Ecto neural progenitor cell (in vitro differentiated cells): Measurements from ENCODE around the gene MRFAP1.

ENCODE experiments used
- DNase-seq: peaks from one replicate; pipeline ENCODE4 v3.0.0-alpha.2; 2018; ENCODE audit warnings: low spot score

The MRFAP1 gene

DNA sequence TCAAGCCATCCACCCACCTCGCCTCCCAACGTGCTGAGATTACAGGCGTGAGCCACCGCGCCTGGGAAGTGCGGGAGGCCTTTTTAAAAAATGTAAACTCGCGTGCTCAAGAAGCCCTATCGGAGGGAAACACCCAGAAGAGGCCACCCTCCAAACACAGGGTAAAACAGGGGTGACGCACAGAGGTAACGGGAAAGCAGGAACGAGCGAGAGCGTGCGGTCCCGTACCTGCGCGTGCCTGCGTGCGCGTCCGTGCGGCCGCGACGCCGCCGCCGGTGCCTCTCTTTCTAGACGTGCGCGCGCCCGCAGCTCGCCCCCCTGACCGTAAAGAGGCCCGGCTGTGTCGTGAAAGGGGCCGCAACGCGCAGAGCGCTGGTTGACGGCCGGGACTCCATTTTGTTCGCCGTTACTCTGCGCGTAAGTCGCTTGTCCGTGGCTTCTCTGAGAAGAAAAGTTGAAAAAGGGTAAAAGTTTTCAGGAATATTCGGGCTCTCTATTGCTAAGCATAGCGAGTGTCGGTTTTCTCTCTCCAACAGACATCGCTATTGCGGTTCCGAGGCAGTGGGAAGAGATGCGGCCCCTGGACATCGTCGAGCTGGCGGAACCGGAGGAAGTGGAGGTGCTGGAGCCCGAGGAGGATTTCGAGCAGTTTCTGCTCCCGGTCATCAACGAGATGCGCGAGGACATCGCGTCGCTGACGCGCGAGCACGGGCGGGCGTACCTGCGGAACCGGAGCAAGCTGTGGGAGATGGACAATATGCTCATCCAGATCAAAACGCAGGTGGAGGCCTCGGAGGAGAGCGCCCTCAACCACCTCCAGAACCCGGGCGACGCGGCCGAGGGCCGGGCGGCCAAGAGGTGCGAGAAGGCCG is at the start of gene MRFAP1:
Gene MRFAP1, plus strand, starts transcription at position 394 of the 872 bp plus-strand sequence. Its CDS starts 178 bp downstream, at position 572.
- peak; percentile 94 for DNase-seq

GRCh38 chr4:6591313-6591712 is 49.2 kb upstream of the MRFAP1 start:
- no peak for DNase-seq

DNA sequence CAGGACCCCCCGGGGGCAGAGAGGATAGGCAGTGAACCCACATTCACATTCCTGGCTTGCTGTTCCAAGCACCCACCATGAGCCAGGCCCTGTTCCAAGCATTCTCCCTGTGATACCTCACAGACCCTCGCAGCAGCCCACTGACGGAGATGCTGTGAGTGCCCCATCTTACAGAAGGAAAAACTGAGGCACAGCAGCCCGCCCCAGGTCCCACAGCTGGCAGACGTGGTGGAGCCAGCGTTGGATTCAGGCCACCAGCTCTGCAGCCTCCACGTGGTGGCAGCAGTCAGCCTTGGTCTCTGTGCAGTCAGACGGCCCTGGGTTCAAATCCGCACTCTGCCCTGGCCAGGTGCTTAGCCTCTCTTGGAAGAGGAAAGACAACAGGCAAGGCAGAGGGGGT is 48.7 kb upstream of the MRFAP1 start:
- DNase-seq = no peak

DNA sequence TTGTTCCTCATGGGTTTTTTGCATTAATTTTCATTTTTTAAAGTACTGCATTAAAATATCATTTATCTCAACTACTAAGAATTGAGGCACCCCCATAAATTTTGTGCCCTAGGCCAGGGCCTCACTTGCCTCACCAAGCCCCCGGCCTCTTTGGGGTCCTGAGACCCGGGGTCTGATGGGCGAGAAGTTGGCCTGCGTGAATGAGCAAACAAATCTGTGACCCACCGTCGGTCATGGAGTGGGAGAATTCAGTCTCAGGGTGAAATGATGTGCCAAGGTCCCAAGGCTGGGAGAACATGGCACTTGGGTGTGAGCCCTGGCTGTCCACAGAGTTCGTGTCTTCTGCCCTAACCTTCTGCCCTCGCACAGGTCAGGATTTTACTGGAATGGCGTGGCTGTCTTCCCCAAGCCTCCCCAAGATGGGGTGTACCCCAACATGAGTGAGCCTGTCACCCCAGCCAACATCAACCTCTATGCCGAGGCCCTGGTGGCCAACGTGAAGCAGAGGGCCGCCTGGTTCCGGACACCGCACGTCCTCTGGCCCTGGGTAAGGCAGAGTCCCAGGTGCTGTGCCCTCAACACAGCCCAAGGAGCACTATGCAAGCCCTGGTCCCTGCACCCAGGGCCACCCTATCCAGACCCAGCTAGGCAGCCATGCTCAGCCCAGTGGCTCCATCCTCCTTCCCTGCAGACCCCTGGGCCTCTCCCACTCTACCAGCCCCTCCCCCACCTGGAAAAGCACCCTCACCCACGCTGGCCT is 47.5 kb upstream of the MRFAP1 start:
- DNase-seq = no peak

GRCh38 chr4:6594341-6594740 is 46.1 kb upstream of the MRFAP1 start:
- DNase-seq = no peak

- no peak for DNase-seq
These were observed 45.6 kb upstream of the MRFAP1 start for GRCh38 chr4:6594826-6595355.

- no peak for DNase-seq
These were observed 44.5 kb upstream of the MRFAP1 start for GRCh38 chr4:6595897-6596537.

- DNase-seq = no peak
These were observed 43.5 kb upstream of the MRFAP1 start for GRCh38 chr4:6596948-6597347.

DNA sequence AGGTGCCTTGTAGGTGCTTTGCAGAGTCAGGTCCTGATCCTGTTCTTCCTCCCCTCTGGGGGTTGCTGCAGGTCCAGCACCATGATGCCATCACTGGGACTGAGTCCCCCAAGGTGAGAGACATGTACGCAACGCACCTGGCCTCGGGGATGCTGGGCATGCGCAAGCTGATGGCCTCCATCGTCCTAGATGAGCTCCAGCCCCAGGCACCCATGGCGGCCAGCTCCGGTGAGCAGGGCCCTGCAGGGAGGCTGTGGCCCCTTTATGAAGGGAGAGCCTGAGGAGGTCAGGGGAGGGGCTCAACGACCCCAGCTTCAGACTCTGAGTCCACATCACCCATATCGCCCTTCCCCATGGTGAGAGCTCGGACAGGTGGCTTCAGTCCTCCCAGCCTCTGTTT is 42.4 kb upstream of the MRFAP1 start:
- no peak for DNase-seq

GRCh38 chr4:6598641-6599040 is 41.8 kb upstream of the MRFAP1 start:
- DNase-seq = no peak

- DNase-seq = no peak
These were observed 38.7 kb upstream of the MRFAP1 start for GRCh38 chr4:6601661-6602250.

DNA sequence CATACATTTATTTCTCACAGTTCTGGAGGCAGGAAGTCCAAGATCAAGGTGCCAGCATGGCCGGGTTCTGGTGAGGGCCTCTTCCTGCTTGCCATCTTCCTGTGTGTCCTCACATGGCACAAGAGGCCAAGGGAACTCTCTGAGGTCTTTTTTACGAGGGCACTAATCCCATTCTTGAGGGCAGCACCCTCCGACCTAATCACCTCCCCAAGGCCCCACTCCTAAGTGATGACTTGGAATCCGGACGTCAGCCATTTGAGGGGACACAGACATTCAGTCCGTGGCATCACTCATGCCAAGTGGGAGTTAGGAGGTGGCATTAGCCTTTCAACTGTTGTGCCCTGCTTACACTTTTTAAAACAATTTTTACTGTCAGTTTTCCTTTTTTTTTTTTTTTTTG is 38.2 kb upstream of the MRFAP1 start:
- no peak for DNase-seq

DNA sequence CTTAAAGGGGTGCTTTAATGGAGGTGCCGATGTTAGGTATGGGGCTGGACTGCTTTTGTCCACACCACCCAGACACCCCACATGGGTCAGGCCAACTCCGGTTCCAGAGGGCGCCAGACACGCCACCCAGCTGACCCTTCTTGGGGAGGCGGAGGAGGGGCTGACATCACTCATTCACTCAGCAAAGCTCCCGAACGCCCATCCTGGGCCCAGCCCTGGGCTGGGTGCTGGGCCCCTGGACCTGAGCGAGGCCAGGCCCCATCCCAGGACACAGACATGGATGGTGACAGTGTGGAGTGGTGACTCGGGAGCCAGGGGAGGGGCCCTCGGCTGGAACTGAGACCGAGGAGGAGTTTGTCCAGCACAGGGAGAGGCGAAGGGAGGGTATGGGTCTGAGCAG is 37.4 kb upstream of the MRFAP1 start:
- DNase-seq = no peak

GRCh38 chr4:6605114-6605513 is 35.4 kb upstream of the MRFAP1 start:
- no peak for DNase-seq

GRCh38 chr4:6605605-6606004 is 34.9 kb upstream of the MRFAP1 start:
- DNase-seq = no peak

GRCh38 chr4:6606465-6607235 is 33.8 kb upstream of the MRFAP1 start:
- DNase-seq = no peak

DNA sequence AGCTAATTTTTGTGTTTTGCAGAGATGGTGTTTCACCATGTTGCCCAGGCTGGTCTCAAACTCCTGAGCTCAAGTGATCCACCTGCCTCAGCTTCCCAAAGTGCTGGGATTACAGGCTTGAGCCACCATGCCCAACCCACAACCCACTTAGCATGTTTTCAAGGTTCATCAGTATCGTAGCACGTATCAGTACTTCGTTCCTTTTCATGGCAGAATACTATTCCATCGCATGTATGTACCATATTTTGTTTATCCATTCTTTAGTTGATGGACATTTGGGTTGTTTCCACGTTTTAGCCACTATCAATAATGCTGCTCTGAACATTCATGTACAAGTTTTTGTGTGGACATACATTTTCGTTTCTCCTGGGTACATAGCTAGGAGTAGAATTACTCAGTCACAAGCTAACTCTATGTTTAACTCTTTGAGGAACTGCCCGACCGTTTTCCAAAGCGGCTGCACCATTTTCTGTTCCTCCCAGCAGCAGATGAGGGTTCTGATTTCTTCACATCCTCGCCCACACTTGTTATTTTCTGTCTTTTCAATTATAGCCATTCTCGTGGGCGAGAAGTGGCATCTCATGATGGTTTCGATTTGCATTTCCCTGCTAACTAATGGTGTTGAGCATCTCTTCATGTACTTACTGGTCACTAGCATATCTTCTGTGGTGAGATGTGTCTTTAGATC is 33.0 kb upstream of the MRFAP1 start:
- no peak for DNase-seq

- DNase-seq = peak; percentile 60
These were observed 31.6 kb upstream of the MRFAP1 start for GRCh38 chr4:6608758-6609414.

GRCh38 chr4:6609415-6610079 is 30.9 kb upstream of the MRFAP1 start:
- no peak for DNase-seq
